Gastrocnemius medialis (tissue), 4 donors: ENCODE results near the gene RXYLT1.

Experiments
- CTCF ChIP-seq, 5 experiments: fragments of 450-650 bp in 3 of 5; fragments of 200-600 bp in 2 of 5; sonication (generic) in 2 of 5; IDR thresholded peaks in 4 of 5; conservative IDR thresholded peaks in 1 of 5; 1 replicate in 4 of 5; 2 replicates in 1 of 5; pipeline ENCODE4 v1.5.1; 2016 to 2019; ENCODE audit warnings: antibody characterized with exemption in 5 of 5, mild to moderate bottlenecking in 3 of 5, moderate library complexity in 3 of 5
- POLR2A ChIP-seq, 2 donors: fragments of 450-650 bp; IDR thresholded peaks; one replicate each; pipeline ENCODE4 v1.6.1; 2017; ENCODE audit warnings: antibody characterized with exemption in 2 of 2, mild to moderate bottlenecking in 2 of 2, moderate library complexity in 2 of 2

DNA sequence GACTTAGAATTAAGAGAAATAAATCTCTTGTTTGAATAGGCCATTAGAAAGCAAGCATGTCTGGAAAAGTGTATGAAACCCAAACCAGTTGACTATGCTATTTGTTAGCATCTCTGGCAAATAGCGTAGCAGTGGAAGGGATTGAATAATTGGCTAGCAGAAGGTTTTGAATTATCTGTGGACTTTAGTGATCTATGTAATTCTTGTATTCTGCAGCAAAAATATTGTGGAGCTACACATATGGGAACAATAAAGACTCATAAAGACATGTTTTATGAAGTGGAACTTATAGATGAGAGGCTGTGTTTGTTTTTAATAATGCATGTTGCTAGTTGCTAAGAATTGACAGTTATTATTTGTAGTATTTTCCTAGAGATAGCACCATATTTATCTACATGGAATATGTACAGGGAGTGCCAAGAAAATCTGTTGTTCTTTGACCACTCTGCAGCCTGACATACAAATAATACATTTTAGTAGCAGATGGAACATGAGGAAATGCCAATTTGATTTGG is 69.5 kb downstream of the RXYLT1 start:
- TF ChIP-seq CTCF (IDR thresholded peaks at IDR 0.05 in 4 of 5, conservative IDR thresholded peaks at IDR 0.05 in 1 of 5) (no peak), POLR2A (IDR thresholded peaks at IDR 0.05) (no peak)
